Head of caudate nucleus (tissue), 42 donors: Measurements from ENCODE around the gene CSTF1.

Source experiments
- DNase-seq, 42 donors: peaks; one replicate each; pipeline versions ENCODE4 v3.0.0 to v3.0.0-alpha.2; 2020 to 2021; ENCODE audit warnings: mixed read lengths in 7 of 42
- intact Hi-C: fragments of 100-400 bp; cut with DNase I; formaldehyde crosslinking; loops from one replicate; pipeline ENCODE4 v1.15.0; 2022

The CSTF1 gene

DNA sequence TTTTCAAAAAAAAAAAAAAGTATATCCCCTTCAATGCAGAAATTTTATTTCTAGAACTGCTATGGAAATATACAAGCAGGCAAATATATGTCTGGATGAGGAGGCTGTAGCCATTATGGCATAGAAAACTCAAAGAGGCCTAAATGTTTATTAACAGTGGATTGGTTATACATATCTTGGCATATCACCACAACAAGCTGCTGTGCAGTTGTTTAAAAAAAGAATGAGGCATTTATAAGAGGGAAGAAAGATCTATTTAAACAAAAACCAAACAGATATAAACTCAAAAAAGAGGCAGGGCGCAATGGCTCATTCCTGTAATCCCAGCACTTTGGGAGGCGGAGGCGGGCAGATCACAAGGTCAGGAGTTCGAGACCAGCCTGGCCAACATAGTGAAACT lies 45.8 kb downstream of the CSTF1 start:
- intact Hi-C loops = no loop called here
- no peak for DNase-seq

DNA sequence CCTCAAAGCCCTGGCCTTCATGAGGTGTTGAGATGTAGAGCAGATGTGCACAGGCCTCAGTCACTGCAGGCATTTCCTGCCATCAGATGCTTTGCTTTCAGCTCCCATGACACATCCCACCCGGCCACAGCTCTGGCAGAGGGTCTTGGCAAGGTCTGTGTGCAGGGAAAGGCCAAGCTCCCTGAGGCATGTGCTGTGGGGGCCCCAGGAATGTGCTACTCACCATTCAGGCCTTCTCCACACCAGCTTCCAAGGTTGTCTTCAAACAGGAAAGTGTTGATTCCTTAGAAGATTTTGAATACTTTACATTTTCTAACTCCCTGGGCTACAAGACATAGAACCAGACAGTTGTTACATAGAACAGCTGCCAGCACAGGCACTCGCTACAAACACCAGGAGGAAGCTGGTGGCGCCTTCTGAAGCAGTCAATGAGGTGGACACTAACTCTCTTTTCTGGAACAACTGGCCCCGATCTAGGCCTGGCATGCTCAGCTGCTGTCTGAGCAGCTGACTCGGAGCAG lies 47.4 kb downstream of the CSTF1 start:
- intact Hi-C loops = no loop called here
- DNase-seq = peak in 1 of 42 donors; percentile 35

DNA sequence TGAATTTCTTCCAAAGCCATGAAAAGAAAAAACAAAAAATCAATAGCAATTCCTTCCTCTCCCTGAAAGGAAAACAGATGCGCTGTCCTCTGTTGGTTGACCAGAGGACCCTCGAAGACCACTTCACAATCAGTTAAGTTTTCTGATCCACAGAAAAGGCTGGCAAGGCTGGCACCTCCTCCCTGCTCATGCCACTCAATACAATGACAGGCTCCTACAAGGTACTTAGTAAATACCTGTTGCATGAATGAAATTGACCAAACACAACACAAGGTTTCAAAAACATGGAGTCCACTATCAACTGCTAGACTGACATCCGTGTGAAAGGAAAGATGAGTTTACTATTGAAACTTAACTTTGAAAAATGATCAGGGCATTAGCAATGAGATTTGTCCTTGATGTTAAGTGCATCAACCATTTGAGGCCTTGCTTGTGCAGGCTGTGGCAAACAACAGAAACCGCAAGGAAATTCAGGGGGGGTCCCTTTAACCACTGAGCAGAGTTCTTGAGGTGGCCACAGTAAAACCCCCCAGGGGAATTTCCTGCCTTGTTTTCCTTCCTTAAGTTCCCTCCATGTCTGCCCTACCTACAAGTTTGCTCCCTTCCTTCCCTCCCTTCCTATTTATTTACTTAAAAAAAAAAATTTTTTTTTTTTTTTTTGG lies 48.0 kb downstream of the CSTF1 start:
- no peak for DNase-seq
- intact Hi-C loops = no loop called here

DNA sequence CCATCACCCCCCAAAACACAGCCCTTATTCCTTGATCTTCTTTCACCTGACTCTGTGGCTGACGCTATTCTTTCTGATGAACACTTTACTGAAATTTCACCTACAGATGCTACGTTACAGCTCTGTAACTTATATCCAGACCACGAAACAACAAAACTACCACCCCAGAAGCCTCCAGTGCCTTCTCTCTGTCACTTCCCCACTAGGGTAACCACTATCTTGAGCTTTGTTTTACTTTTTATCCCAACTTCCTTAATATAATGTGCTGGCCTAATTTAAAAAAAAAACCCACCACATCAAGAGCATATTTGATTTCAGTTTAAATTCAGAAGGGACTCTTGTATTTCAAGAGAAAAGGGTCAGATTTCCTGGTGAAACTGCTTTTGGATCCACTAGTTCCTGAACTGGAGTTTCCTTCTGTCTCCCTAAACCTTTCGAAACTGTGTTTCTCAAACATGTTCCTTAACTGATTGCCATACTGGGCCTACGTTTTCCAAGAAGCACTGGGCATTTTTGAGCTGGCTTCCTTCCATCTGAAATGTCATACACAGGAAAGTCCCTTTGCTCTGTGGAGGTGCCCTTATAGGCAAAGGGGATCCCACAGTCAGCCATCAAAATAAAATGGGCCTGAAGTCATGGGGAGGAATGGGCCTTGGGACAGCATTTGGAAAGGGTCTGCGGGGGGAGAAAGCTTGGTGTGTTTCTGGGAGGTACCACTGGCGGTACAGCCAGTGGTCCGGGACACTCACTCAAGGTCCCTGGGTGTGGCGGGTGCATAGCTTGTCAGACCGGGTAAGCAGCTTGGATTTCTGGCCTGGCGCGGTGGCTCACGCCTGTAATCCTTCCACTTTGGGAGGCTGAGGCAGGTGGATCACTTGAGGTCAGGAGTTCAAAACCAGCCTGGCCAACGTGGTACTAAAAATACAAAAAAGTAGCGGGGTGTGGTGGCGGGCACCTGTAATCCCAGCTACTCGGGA lies 50.2 kb downstream of the CSTF1 start:
- no peak for DNase-seq
- intact Hi-C loops = no loop called here

DNA sequence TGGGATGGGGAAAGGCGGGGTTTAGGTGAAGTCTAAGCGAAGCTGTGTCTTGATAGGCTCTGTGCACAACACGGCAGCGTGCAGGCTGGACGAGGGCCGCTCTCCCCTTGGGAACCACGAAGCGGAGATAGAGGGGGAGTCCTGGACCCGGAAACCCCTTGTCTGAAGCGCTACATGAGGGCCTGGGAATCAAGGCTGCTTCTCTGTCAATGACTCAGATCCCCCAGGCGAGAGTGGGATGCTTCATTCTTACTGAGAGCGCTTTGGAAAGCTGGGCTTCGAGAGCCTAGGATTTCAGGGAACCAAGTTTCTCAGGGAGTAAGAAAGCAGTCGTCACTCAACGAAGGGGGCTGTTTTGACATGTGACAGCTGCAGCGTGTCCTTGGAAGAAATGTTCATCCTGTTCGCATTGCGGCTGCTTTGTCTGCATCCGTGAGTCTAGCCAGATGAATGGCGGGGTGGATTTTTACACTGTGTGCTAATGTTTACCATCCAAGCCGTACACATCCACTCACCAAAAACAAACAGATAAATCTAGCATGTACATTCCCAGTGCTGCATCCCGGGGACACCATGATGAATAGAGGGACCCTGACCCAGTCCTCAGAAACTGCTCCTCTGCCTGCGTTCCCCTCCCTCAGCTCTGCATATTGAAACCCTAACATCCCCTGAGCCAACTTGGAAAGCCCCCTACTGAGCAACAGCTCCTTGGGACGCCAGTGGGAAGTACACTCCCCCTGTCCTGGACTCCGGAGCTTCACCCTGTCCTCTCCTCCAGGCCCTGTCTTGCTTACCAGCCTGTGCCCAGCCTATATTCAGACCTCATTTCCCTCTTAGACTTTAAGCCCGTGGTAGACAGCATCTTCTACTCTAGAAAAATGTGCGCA lies 51.5 kb downstream of the CSTF1 start:
- DNase-seq = peak in 27 of 42 donors; percentile 15 to 67 (median 37)
- intact Hi-C loops = no loop called here

DNA sequence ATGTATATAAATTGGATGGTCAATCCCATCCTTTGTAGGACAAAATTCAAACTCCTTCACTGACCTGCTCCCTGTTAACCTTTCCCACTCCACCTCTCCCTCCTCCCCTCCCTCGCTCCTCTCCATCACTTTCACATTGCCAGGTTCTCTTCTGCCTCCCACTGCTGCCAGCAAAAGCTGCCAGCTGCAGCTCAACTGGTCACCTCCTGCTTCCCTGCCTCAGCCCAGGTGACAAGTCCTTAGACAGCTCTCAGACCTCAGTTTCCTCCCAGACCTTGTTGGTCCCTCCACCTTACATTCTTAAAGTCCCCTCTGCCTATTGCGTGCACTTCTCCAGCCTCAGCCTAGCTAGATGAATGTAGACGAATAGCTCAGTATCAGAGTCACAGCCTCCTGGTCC lies 52.7 kb downstream of the CSTF1 start:
- DNase-seq = no peak
- intact Hi-C loops = no loop called here

DNA sequence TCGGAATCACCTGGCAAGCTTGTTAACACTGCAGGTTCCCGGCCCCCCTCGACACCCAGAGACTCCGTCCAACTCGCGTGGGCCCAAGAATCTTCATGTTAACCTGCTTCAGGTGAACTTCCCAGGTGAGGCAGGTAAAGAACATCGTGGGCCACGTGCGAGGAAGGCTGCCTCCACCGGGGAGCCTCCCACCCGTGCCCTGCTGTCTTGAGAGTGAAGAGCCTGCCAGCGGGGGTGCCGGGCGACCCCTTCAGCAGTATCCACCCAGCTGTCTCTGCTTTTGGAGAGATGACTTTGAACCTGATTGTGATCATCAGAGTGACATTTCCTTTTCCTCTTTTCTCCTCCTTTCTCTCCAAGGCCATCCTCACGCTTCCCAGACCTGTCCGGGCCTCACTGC lies 53.1 kb downstream of the CSTF1 start:
- intact Hi-C loops = no loop called here
- peak in 1 of 42 donors; percentile 27 for DNase-seq

DNA sequence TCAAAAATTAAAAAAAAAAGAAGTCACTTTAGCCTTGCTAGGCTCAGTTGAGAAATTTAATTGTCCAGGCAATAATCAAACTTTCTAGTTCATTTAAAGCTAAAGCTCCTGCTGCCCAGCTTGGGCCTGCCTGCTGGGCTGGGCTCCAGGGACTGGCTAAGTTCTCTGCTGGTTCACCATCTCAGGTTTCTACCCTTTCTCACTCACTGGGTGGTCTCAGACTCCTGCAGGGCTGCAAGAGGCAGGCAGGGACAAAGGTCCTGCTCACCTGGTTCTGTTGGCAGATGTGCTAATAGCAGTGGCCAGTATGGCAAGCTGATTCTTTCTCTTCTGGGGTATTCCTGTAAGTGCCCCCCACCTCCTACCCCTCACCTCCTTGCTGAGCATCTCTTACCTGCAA lies 54.8 kb downstream of the CSTF1 start:
- intact Hi-C loops = no loop called here
- peak in 1 of 42 donors; percentile 15 for DNase-seq

DNA sequence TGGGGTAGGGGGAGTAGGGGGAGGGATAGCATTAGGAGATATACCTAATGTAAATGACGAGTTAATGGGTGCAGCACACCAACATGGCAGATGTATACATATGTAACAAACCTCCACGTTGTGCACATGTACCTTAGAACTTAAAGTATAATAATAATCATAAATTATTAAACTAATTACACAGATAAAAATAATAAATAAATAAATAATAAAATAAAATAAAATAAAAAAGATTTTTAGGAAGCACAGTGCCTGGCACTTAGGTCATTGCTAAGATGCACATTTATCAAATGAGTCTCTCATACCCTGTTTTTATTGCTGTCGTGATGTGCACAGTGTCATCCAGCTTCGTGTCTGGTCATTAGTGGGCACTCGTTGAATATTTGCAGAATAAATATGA lies 57.0 kb downstream of the CSTF1 start:
- intact Hi-C loops = no loop called here
- no peak for DNase-seq

DNA sequence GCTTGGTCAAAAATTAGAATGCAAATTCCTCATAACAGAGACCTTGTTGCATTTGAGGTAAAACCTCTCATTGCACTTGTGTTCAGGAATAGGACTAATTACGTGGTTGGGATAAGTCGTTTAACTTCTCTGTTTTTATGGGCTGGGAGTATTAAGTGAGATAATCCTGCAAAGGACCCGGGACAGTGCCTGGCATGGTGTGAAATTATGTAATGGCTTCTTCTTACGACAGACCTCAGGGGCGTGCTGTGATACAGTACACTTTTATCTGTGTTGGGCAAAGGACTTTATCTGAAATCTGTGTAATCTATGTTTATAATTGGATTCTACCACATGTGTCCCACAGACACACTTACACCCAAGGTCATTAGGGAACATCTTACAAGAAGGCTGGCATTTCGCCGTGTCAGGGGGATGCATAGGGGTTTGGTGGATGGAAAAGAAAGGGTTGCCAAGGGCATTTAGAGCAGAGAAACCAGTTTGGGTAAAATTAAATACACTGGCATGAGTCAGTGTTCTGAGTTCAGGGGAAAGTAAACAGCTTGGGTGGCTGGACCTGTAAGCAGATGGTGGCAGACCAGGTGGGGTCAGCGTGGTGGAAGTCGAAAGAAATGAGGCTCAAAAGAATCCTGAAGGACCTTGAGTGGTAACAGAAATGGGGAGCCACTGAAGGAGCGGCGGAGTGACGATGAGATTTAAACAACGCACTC lies 58.8 kb downstream of the CSTF1 start:
- DNase-seq = no peak
- intact Hi-C loops = no loop called here

DNA sequence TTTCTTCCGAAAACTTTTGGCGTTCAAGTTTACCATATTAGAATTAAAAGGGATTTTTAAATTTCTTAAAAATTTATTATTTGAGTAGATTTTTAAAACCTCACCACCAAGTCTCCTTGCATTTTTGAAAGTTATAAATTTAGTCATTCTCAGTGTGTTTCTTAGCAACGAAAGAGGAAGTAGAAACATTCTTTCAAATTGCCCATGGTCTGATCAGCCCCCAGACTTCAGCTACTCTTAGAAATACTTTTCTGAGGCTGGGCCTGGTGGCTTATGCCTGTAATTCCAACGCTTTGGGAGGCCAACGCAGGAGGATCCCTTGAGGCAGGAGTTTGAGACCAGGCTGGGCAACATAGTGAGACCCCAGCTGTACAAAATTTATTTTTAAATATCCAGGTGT lies 60.9 kb downstream of the CSTF1 start:
- intact Hi-C loops = no loop called here
- peak in 1 of 42 donors; percentile 16 for DNase-seq

DNA sequence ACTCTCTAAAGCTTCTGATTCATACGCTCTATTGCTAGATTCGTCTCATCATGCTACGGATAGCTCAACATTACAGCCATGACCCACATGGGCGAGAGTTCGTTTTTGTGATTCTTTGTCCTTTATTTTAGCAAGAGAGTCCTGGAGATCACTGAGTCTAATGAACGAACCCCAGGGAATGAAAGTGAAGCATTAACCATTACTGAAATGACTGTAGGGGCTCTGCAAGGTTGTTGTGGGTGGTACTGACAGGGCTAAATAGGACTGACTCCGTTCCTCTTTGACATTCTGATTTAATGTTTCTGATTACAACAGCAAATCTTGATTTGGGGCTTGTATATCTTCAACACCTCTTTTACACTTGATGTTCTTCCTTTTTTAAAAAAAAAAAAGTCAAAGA lies 62.3 kb downstream of the CSTF1 start:
- intact Hi-C loops = no loop called here
- no peak for DNase-seq
